Measurements from ENCODE around the gene MMP2. TPM values are rescaled to one million over a fixed set of nuclear protein-coding genes. Genes with fewer than 3 reads are reported as not detected.

MMP2 gene
- total RNA-seq, 1 experiment from 2014 or later, result 1.5 TPM

DNA sequence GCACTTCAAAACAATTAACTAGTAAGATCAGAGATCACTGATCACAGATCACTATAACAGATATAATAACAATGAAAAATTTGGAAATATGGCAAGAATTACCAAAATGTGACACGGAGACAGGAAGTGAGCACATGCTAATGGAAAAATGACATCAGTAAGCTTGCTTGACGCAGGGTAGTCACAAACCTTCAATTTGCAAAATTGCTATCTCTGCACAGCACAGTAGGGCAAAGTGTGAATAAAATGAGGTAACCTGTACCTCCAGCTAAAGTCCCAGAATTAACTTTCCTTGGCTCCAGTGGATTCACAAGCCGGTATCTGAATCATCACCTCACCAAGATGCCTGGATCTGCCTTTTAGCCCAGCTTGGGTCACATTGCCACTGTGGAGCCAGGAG, 4.2 kb upstream of the MMP2 start:
- H2AFZ ChIP-seq (ENCODE audit: low read depth, low read length, poor library complexity, severe bottlenecking), result no peak overlapping the region
- RAD21 ChIA-PET (ENCODE audit: low non-redundant PET in 1 of 2, low total read pairs in 2 of 2, uncharacterized antibody in 2 of 2, unreplicated experiment in 2 of 2), result interaction anchor here in 1 of 2 experiments (0.6 kb wide), 1 partner anchor 24 kb away, joined by 3 read pairs; no protein-coding TSS in a partner anchor
- no peak overlapping the region for H3K27ac ChIP-seq (ENCODE audit: low read depth, low read length)
- no peak for ATAC-seq
- POLR2A ChIA-PET, result no interaction called here
- TF ChIP-seq ZNF274 (IDR thresholded peaks at IDR 0.05; ENCODE audit: low read depth, low read length), result no peak
- TF ChIP-seq EGR1 (IDR thresholded peaks at IDR 0.05; ENCODE audit: low read depth), result no peak
- no peak for TF ChIP-seq SIN3A (IDR thresholded peaks at IDR 0.05; ENCODE audit: low read depth)
- TF ChIP-seq POLR2A (IDR thresholded peaks at IDR 0.05; ENCODE audit: borderline replicate concordance, extremely low read depth, insufficient read depth, insufficient read length), result no peak
- no peak for TF ChIP-seq FOSL1 (IDR thresholded peaks at IDR 0.05; ENCODE audit: low read depth)
- no peaks in the 10 kb centered on the region for H4K20me1 ChIP-seq (ENCODE audit: insufficient read depth)
- H3K79me2 ChIP-seq (ENCODE audit: insufficient read depth, low read length), result no peaks in the 10 kb centered on the region
- H3K27me3 ChIP-seq (ENCODE audit: insufficient read depth, low read length), result no peaks in the 10 kb centered on the region
- H3K36me3 ChIP-seq (ENCODE audit: control insufficient read depth in 1 of 2, insufficient read depth in 2 of 2, low read length in 2 of 2), result no peaks in the 10 kb centered on the region
- intact Hi-C loops (cut with micrococcal nuclease), result no loop called here
- H3K4me3 ChIP-seq (replicated peaks in 1 of 2; ENCODE audit: low read depth in 1 of 2, low read length in 2 of 2), result no peak overlapping the region
- CTCF ChIA-PET, result no interaction called here
- H3K9ac ChIP-seq (ENCODE audit: low read length), result no peak overlapping the region
- no peaks in the 10 kb centered on the region for H3K9me2 ChIP-seq (ENCODE audit: insufficient read depth)
- H3K4me2 ChIP-seq (ENCODE audit: low read length), result no peak overlapping the region
- no peak for DNase-seq (ENCODE audit: low read depth, low spot score)
- no TSS peak for BruUV-seq (replicated peaks)
- H3K4me1 ChIP-seq (ENCODE audit: control insufficient read depth in 1 of 2, insufficient read depth in 2 of 2, low read length in 2 of 2), result peaks cover 18 to 29% of the 10 kb centered on the region in 2 experiments
- no peaks in the 10 kb centered on the region for H3K9me3 ChIP-seq (ENCODE audit: control insufficient read depth in 1 of 2, insufficient read depth in 1 of 2, low read depth in 1 of 2, low read length in 2 of 2)

DNA sequence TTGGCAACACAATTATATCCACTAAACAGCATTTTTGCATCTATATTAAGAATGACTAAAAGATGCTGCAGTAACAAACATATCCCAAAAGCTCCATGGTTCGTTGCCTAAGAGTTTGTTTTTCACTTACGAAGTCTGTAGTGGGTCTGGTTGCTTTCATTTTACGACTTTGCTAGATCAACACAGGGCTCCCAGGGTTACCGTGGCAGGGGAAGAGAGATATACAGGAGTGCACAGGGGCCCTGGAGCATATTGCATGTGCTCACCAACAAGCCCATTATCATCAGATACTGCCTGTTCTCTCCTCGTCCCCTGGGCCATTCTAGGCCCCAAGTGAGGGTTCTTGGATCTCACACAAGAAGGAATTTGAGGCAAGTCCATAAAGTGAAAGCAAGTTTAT, 3.1 kb upstream of the MMP2 start:
- Histone ChIP-seq H3K9me2 (ENCODE audit: insufficient read depth) (no peaks in the 10 kb centered on the region), H4K20me1 (ENCODE audit: insufficient read depth) (no peaks in the 10 kb centered on the region), H3K4me2 (ENCODE audit: low read length) (no peak overlapping the region), H2AFZ (ENCODE audit: low read depth, low read length, poor library complexity, severe bottlenecking) (no peak overlapping the region), H3K27me3 (ENCODE audit: insufficient read depth, low read length) (no peaks in the 10 kb centered on the region), H3K27ac (ENCODE audit: low read depth, low read length) (no peak overlapping the region), H3K36me3 (ENCODE audit: control insufficient read depth in 1 of 2, insufficient read depth in 2 of 2, low read length in 2 of 2) (no peaks in the 10 kb centered on the region), H3K79me2 (ENCODE audit: insufficient read depth, low read length) (no peaks in the 10 kb centered on the region), H3K9ac (ENCODE audit: low read length) (no peak overlapping the region), H3K9me3 (ENCODE audit: control insufficient read depth in 1 of 2, insufficient read depth in 1 of 2, low read depth in 1 of 2, low read length in 2 of 2) (no peaks in the 10 kb centered on the region), H3K4me1 (ENCODE audit: control insufficient read depth in 1 of 2, insufficient read depth in 2 of 2, low read length in 2 of 2) (peaks cover 15 to 21% of the 10 kb centered on the region in 2 experiments), H3K4me3 (replicated peaks in 1 of 2; ENCODE audit: low read depth in 1 of 2, low read length in 2 of 2) (no peak overlapping the region)
- POLR2A ChIA-PET, result no interaction called here
- no TSS peak for BruUV-seq (replicated peaks)
- ATAC-seq (no peak), DNase-seq (ENCODE audit: low read depth, low spot score) (no peak)
- CTCF ChIA-PET, result no interaction called here
- intact Hi-C loops (cut with micrococcal nuclease), result no loop called here
- RAD21 ChIA-PET (ENCODE audit: low non-redundant PET in 1 of 2, low total read pairs in 2 of 2, uncharacterized antibody in 2 of 2, unreplicated experiment in 2 of 2), result no interaction called here
- TF ChIP-seq FOSL1 (IDR thresholded peaks at IDR 0.05; ENCODE audit: low read depth) (no peak), CTCF (IDR thresholded peaks at IDR 0.05 in 2 of 3, conservative IDR thresholded peaks at IDR 0.05 in 1 of 3; ENCODE audit: borderline replicate concordance in 1 of 3, insufficient read depth in 1 of 3, low read depth in 2 of 3, low read length in 2 of 3) (no peak), EGR1 (IDR thresholded peaks at IDR 0.05; ENCODE audit: low read depth) (no peak), YY1 (IDR thresholded peaks at IDR 0.05; ENCODE audit: extremely low read depth, insufficient replicate concordance, low read depth, low read length) (no peak), MAX (IDR thresholded peaks at IDR 0.05) (no peak), SRF (IDR thresholded peaks at IDR 0.05; ENCODE audit: low read depth) (no peak), CBX3 (IDR thresholded peaks at IDR 0.05; ENCODE audit: low read depth) (no peak), ZFX (IDR thresholded peaks at IDR 0.05) (no peak), POLR2AphosphoS5 (IDR thresholded peaks at IDR 0.05; ENCODE audit: low read depth, low read length) (no peak), TCF7L2 (IDR thresholded peaks at IDR 0.05; ENCODE audit: borderline replicate concordance, extremely low read depth, insufficient read depth, insufficient read length) (no peak), CEBPB (IDR thresholded peaks at IDR 0.05; ENCODE audit: low read depth) (no peak), EZH2 (IDR thresholded peaks at IDR 0.05) (no peak), POLR2A (IDR thresholded peaks at IDR 0.05; ENCODE audit: borderline replicate concordance, extremely low read depth, insufficient read depth, insufficient read length) (no peak)
- TF ChIP-seq, protein P1, sequence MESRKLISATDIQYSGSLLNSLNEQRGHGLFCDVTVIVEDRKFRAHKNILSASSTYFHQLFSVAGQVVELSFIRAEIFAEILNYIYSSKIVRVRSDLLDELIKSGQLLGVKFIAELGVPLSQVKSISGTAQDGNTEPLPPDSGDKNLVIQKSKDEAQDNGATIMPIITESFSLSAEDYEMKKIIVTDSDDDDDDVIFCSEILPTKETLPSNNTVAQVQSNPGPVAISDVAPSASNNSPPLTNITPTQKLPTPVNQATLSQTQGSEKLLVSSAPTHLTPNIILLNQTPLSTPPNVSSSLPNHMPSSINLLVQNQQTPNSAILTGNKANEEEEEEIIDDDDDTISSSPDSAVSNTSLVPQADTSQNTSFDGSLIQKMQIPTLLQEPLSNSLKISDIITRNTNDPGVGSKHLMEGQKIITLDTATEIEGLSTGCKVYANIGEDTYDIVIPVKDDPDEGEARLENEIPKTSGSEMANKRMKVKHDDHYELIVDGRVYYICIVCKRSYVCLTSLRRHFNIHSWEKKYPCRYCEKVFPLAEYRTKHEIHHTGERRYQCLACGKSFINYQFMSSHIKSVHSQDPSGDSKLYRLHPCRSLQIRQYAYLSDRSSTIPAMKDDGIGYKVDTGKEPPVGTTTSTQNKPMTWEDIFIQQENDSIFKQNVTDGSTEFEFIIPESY (IDR thresholded peaks at IDR 0.05; ENCODE audit: extremely low read depth, insufficient replicate concordance, low read length), result no peak
